ENCODE results near the gene FITM2. TPM values are rescaled to one million over a fixed set of nuclear protein-coding genes. Genes with fewer than 3 reads are reported as not detected.

Gene FITM2
- total and polyA plus RNA-seq, 2 donors (not counting 3 experiments of a cell fraction or from before 2014, with no cell fraction given), result 4.4 to 7.7 TPM

DNA sequence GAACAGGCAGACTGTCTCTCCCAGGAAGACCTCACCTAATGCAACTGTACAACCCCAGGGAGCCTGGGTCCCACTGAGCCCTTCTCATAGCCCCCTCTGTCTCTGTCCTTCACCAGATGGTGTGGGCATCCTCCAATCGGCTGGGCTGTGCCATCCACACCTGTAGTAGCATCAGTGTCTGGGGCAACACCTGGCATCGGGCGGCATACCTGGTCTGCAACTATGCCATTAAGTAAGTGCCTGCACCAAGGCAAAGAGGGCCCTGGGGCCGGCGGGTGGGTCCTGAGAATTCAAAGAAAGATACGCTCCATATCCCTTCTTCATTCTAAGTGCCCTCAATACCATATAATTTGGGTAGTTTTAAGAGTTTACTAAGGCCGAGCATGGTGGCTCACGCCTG lies 34.1 kb upstream of the FITM2 start:
- POLR2A ChIA-PET, result no interaction called here
- H4K20me1 ChIP-seq (replicated peaks; ENCODE audit: control insufficient read depth, extremely low read depth, insufficient read depth, low read length), result no peaks in the 10 kb centered on the region
- no peak overlapping the region for H3K9ac ChIP-seq (replicated peaks; ENCODE audit: extremely low read depth, insufficient read depth, low read length)
- TF ChIP-seq EZH2 (IDR thresholded peaks at IDR 0.05; ENCODE audit: borderline replicate concordance, low read depth, low read length, severe bottlenecking) (no peak), POLR2AphosphoS5 (IDR thresholded peaks at IDR 0.05; ENCODE audit: insufficient read depth, low read depth, low read length) (no peak), GATA2 (IDR thresholded peaks at IDR 0.05; ENCODE audit: insufficient read depth, insufficient read length, low read depth, low read length) (no peak), POLR2A (IDR thresholded peaks at IDR 0.05; ENCODE audit: low read depth, low read length) (no peak), JUN (IDR thresholded peaks at IDR 0.05; ENCODE audit: borderline replicate concordance, insufficient read depth, insufficient read length, low read depth) (no peak), FOS (IDR thresholded peaks at IDR 0.05; ENCODE audit: borderline replicate concordance, insufficient read depth, low read length) (no peak), MYC (IDR thresholded peaks at IDR 0.05; ENCODE audit: low read depth, low read length) (no peak)
- TF ChIP-seq, protein P1, sequence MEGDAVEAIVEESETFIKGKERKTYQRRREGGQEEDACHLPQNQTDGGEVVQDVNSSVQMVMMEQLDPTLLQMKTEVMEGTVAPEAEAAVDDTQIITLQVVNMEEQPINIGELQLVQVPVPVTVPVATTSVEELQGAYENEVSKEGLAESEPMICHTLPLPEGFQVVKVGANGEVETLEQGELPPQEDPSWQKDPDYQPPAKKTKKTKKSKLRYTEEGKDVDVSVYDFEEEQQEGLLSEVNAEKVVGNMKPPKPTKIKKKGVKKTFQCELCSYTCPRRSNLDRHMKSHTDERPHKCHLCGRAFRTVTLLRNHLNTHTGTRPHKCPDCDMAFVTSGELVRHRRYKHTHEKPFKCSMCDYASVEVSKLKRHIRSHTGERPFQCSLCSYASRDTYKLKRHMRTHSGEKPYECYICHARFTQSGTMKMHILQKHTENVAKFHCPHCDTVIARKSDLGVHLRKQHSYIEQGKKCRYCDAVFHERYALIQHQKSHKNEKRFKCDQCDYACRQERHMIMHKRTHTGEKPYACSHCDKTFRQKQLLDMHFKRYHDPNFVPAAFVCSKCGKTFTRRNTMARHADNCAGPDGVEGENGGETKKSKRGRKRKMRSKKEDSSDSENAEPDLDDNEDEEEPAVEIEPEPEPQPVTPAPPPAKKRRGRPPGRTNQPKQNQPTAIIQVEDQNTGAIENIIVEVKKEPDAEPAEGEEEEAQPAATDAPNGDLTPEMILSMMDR (IDR thresholded peaks at IDR 0.05; ENCODE audit: extremely low read depth in 1 of 2, insufficient read depth in 1 of 2, low read depth in 1 of 2, low read length in 2 of 2), result no peak
- TF ChIP-seq, protein P2, sequence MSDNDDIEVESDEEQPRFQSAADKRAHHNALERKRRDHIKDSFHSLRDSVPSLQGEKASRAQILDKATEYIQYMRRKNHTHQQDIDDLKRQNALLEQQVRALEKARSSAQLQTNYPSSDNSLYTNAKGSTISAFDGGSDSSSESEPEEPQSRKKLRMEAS (IDR thresholded peaks at IDR 0.05; ENCODE audit: insufficient read depth, insufficient read length), result no peak
- H3K36me3 ChIP-seq (ENCODE audit: control insufficient read depth in 2 of 2, extremely low read depth in 1 of 2, insufficient read depth in 2 of 2, low read length in 2 of 2), result no peaks in the 10 kb centered on the region
- H3K4me2 ChIP-seq (ENCODE audit: insufficient read depth, low read length), result no peak overlapping the region
- no peak for FAIRE-seq
- H3K4me1 ChIP-seq (ENCODE audit: control insufficient read depth, extremely low read depth, insufficient read depth, low read length), result no peaks in the 10 kb centered on the region
- no peak overlapping the region for H2AFZ ChIP-seq (ENCODE audit: low read depth, low read length)
- no peaks in the 10 kb centered on the region for H3K9me1 ChIP-seq (replicated peaks; ENCODE audit: control insufficient read depth, extremely low read depth, insufficient read depth, low read length)
- H3K9me3 ChIP-seq (replicated peaks; ENCODE audit: control insufficient read depth, insufficient read depth, low read length), result no peaks in the 10 kb centered on the region
- dilution Hi-C loops (cut with MboI; ENCODE audit: extremely low pct_ligation_motif_present, low sequenced_read_pairs), result no loop called here
- no TSS peak for BruUV-seq (replicated peaks)
- H3K4me3 ChIP-seq (replicated peaks in 1 of 3; ENCODE audit: insufficient read depth in 1 of 3, low read depth in 1 of 3, low read length in 3 of 3), result no peak overlapping the region
- CTCF ChIA-PET, result no interaction called here
- no peak overlapping the region for H3K27ac ChIP-seq (ENCODE audit: insufficient read depth, low read depth, low read length)
- H3K79me2 ChIP-seq (ENCODE audit: control insufficient read depth, insufficient read depth, low read length), result no peaks in the 10 kb centered on the region
- no peaks in the 10 kb centered on the region for H3K27me3 ChIP-seq (ENCODE audit: control insufficient read depth in 2 of 2, insufficient read depth in 2 of 2, low read length in 2 of 2)
- intact Hi-C loops (cut with micrococcal nuclease), result no loop called here
- DNase-seq (ENCODE audit: low read depth, low spot score), result no peak
